Measurements from ENCODE around the gene SPOP.

DNA sequence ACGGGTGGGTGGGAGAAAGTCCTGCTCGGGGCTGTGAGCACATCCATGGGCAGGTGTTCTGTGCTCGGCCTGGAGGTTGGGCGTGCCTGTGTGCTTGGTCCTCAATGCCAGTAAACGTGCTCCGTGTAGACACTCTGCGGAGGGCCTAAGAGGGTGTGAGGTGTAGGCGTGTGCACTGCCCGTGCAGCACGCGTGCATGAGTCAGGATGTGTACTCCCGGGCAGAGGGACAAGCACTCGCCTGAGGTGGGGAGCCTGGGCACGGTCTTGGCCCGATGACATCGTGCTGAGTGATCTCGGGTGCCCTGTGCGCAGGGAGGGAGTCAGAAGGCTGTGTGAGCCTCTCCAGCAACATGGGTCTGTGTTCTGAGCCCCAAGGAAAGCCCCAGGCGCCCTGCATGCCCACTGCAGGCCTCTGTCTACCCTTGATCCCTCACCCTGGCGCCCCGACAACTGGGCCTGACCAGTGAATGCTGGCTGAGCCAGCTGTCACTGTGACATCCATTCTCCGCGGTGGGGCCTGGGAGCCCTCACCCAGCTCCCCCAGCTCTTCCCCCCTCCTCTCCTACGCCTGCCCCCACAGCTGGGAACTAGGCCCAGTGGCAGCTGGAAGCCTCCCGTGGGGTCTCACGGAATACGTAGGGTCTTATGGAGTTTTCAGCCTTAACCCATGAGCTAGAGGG lies 125.7 kb downstream of the SPOP start:
- TF ChIP-seq, protein P1, sequence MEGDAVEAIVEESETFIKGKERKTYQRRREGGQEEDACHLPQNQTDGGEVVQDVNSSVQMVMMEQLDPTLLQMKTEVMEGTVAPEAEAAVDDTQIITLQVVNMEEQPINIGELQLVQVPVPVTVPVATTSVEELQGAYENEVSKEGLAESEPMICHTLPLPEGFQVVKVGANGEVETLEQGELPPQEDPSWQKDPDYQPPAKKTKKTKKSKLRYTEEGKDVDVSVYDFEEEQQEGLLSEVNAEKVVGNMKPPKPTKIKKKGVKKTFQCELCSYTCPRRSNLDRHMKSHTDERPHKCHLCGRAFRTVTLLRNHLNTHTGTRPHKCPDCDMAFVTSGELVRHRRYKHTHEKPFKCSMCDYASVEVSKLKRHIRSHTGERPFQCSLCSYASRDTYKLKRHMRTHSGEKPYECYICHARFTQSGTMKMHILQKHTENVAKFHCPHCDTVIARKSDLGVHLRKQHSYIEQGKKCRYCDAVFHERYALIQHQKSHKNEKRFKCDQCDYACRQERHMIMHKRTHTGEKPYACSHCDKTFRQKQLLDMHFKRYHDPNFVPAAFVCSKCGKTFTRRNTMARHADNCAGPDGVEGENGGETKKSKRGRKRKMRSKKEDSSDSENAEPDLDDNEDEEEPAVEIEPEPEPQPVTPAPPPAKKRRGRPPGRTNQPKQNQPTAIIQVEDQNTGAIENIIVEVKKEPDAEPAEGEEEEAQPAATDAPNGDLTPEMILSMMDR (IDR thresholded peaks at IDR 0.05; ENCODE audit: insufficient read depth, low read depth, low read length): no peak
- TF ChIP-seq EZH2 (IDR thresholded peaks at IDR 0.05; ENCODE audit: insufficient read depth, low read length): no peak
